Right lobe of liver (tissue), 6 donors: ENCODE measurements around the gene CLMP. TPM values are rescaled to one million over a fixed set of nuclear protein-coding genes. Genes with fewer than 3 reads are reported as not detected.

ENCODE experiments used
- ATAC-seq, 4 donors: fragments of 200-7000 bp; cut with Tn5 transposase; one replicate each; pipeline ENCODE4 v1.9.1; 2020; ENCODE audit warnings: mild to moderate bottlenecking in 4 of 4, moderate library complexity in 4 of 4
- DNase-seq, 3 donors: peaks; one replicate each; pipeline ENCODE4 v3.0.0-alpha.2; 2020
- H3K27ac ChIP-seq, 3 donors: fragments of 200-600 bp; one replicate each; pipeline ENCODE4 v1.8.0; 2022
- H3K27me3 ChIP-seq, 2 donors: fragments of 200-600 bp; one replicate each; pipeline ENCODE4 v1.8.0; 2022
- H3K36me3 ChIP-seq, 4 donors: fragments of 200-600 bp; sonication (generic) in 1 of 4; one replicate each; pipeline versions ENCODE4 v1.5.1 to v1.8.0; 2017 to 2022; ENCODE audit warnings: control low read depth in 1 of 4
- H3K4me1 ChIP-seq, 4 donors: fragments of 200-600 bp; sonication (generic) in 1 of 4; one replicate each; pipeline versions ENCODE4 v1.5.1 to v1.8.0; 2017 to 2022; ENCODE audit warnings: control low read depth in 1 of 4
- H3K4me3 ChIP-seq, 3 donors: fragments of 200-600 bp; one replicate each; pipeline ENCODE4 v1.8.0; 2022
- H3K9me3 ChIP-seq, 4 donors: fragments of 200-600 bp; sonication (generic) in 1 of 4; one replicate each; pipeline versions ENCODE4 v1.5.1 to v1.8.0; 2017 to 2022; ENCODE audit warnings: control low read depth in 1 of 4
- POLR2A ChIP-seq: fragments of 450-650 bp; IDR thresholded peaks from one replicate; pipeline ENCODE4 v1.6.1; 2017; ENCODE audit warnings: antibody characterized with exemption, mild to moderate bottlenecking
- WGBS: methylation state at CpG from one replicate; pipeline ENCODE4 v1.1.6; 2018; ENCODE audit warnings: low coverage, low lambda C conversion rate; ENCODE audit not compliant: insufficient coverage; ENCODE audit errors: missing lambda C conversion rate; 5-methylcytosine and 5-hydroxymethylcytosine counted together
- intact Hi-C, 2 donors: fragments of 100-400 bp; cut with DNase I; formaldehyde crosslinking; loops; one replicate each; pipeline versions ENCODE4 v1.11.2 to v1.14.1; 2022
- total RNA-seq, 6 experiments: library from RNA; depleted of rRNA in 2 of 6; stranded (reverse); fragments of >200 nt in 2 of 6; fragmentation: NEBNext Ultra II Directional in 3 of 6; extraction: Animal tissue kit (Norgen Biotek cat#: 25700) in 3 of 6; gene quantifications; one replicate each; pipeline versions ENCODE4 v1.1.0 to v1.2.4, GENCODE V29; 2016 to 2023
- TF ChIP-seq, protein P1 (sequence below), 4 donors: fragments of 200-600 bp in 3 of 4; fragments of 450-650 bp in 1 of 4; IDR thresholded peaks; one replicate each; pipeline versions ENCODE4 v1.5.1 to v1.8.0; 2016 to 2022; ENCODE audit warnings: antibody characterized with exemption in 4 of 4, mild to moderate bottlenecking in 2 of 4
- donor health status: DM: no; HTN: yes; CAD: no.
- donor health status: DM: no; HTN: no; CAD: no.
- donor health status: DM: no; HTN: no; CAD: no.
- donor health status: DM: no; HTN: yes; CAD: no.
- donor health status: DM: no; HTN: yes; CAD: no.

CLMP gene
- total RNA-seq, 6 experiments from 2014 or later: 0.17 to 1.2 (median 0.51) TPM

DNA sequence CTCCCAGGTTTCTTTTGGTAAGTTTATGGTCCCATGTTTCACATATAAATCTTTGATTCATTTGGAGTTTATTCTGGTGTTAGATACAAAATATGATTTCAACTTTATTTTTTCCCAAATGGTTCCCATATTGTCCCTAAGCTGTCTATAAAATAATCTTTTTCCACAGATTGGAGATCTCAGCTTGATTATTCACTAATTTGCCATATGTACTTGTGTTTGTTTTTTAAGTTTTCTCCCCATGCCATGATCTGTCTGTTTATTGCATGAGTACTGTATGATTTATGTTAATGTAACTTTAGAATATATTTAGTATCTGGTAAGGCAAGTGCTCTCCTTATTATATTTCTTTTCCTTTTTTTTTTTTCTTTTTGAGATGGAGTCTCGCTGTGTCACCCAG, 19.9 kb upstream of the CLMP start:
- no peaks in the 10 kb centered on the region for H3K9me3 ChIP-seq
- H3K4me1 ChIP-seq: no peaks in the 10 kb centered on the region
- ATAC-seq (no peak), DNase-seq (no peak)
- no peak overlapping the region for H3K4me3 ChIP-seq
- no peaks in the 10 kb centered on the region for H3K36me3 ChIP-seq
- no peaks in the 10 kb centered on the region for H3K27me3 ChIP-seq
- intact Hi-C loops: no loop called here
- no peak for TF ChIP-seq POLR2A
- TF ChIP-seq, protein P1, sequence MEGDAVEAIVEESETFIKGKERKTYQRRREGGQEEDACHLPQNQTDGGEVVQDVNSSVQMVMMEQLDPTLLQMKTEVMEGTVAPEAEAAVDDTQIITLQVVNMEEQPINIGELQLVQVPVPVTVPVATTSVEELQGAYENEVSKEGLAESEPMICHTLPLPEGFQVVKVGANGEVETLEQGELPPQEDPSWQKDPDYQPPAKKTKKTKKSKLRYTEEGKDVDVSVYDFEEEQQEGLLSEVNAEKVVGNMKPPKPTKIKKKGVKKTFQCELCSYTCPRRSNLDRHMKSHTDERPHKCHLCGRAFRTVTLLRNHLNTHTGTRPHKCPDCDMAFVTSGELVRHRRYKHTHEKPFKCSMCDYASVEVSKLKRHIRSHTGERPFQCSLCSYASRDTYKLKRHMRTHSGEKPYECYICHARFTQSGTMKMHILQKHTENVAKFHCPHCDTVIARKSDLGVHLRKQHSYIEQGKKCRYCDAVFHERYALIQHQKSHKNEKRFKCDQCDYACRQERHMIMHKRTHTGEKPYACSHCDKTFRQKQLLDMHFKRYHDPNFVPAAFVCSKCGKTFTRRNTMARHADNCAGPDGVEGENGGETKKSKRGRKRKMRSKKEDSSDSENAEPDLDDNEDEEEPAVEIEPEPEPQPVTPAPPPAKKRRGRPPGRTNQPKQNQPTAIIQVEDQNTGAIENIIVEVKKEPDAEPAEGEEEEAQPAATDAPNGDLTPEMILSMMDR (IDR thresholded peaks at IDR 0.05): no peak
- no CpG with 5 or more reads among the region's 1 CpG for WGBS
- H3K27ac ChIP-seq: no peak overlapping the region

DNA sequence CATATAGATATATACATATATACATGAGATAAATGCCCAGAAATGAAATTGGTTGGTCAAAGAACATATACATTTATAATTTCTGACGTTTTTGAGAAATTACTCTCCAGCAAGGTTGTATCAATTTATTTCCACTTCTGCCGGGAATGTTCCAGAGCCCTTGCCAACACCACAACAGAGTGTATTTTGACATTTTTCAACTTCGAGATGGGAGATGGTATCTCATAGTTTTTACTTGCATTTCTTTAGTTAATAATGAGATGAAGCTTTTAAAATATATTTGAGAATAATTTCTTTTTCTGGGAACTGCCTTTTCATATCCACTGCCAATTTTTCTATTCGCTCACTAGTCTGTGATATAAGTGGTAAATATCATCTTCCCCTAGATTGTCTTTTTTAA, 19.3 kb upstream of the CLMP start:
- H3K4me1 ChIP-seq: no peaks in the 10 kb centered on the region
- H3K36me3 ChIP-seq: no peaks in the 10 kb centered on the region
- no peaks in the 10 kb centered on the region for H3K27me3 ChIP-seq
- no peak for TF ChIP-seq POLR2A
- no peaks in the 10 kb centered on the region for H3K9me3 ChIP-seq
- no peak overlapping the region for H3K27ac ChIP-seq
- intact Hi-C loops: no loop called here
- H3K4me3 ChIP-seq: no peak overlapping the region
- WGBS: 48% methylated on average over 4 of the region's 4 CpGs
- ATAC-seq: no peak
- no peak for DNase-seq

DNA sequence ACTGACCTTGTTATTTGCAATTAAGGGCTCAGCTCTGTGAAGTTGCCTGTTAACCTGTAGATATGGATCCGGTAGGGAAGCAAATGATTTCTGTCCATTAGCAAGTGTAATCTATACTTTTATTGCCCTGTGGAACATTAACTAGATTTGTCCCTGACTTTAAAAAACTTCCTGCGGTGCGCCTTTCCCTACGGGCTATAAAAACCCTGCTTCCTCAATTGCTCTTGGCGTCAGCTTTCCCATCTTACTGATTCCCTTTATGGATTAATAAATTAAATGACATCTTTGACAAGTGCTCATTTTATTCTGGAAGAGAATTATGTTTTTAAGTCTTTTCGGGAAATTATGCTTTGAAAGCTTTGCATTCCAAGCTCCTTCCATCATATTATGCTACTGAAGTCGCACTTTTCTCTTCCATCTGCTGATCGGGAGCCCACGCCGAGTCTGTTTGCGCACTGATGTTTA, 18.3 kb upstream of the CLMP start:
- no peak overlapping the region for H3K27ac ChIP-seq
- TF ChIP-seq POLR2A: no peak
- TF ChIP-seq, protein P1 (IDR thresholded peaks at IDR 0.05): no peak
- no peak for ATAC-seq
- H3K27me3 ChIP-seq: no peaks in the 10 kb centered on the region
- no peak for DNase-seq
- intact Hi-C loops: no loop called here
- no peak overlapping the region for H3K4me3 ChIP-seq
- no peaks in the 10 kb centered on the region for H3K9me3 ChIP-seq
- no peaks in the 10 kb centered on the region for H3K36me3 ChIP-seq
- WGBS: 80% methylated on average over 11 of the region's 11 CpGs
- H3K4me1 ChIP-seq: no peaks in the 10 kb centered on the region

DNA sequence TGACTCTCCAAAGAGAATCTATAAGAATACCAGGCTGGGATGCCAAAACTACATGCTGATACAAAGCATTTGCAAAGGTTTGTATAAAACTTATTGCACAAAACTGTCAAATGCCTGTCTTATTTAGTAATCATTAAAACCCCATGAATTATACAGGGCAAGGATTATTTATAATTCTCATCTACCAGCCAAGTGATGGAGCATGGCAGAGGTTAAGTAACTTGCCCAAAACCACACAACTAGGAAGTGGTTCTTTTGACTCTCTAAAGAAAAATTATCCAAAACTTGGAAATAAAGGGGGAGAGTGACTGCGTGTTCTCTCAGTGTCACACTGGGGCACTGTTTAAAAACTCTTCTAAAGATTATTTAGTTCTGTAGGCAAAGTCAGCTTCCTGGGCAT, 17.4 kb upstream of the CLMP start:
- Histone ChIP-seq H3K4me1 (no peaks in the 10 kb centered on the region), H3K27me3 (no peaks in the 10 kb centered on the region), H3K36me3 (no peaks in the 10 kb centered on the region), H3K4me3 (no peak overlapping the region), H3K27ac (no peak overlapping the region), H3K9me3 (no peaks in the 10 kb centered on the region)
- intact Hi-C loops: no loop called here
- ATAC-seq (no peak), DNase-seq (no peak)
- 69% methylated on average over 1 of the region's 1 CpG for WGBS
- TF ChIP-seq POLR2A: no peak
- TF ChIP-seq, protein P1 (IDR thresholded peaks at IDR 0.05): no peak

DNA sequence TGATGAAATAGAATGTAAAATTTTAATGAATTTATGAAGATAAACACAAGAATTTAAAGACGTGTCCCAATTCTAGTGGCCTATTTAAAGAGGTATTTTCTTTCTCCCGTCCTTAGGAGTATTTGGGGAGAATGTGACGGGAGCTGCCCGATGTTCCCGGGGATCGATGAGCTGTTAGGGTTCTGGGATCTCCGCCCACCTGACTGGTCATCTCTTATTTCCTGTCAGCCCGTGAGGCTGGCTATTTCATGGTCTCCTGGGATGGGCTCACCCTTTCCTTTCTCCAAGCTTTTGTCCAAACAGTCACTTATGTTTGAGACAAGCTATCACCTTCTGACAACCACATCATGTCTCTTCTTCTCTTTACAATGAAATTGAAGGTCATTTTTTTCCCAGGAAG, 16.9 kb upstream of the CLMP start:
- no peak for DNase-seq
- H3K4me1 ChIP-seq: no peaks in the 10 kb centered on the region
- no peak overlapping the region for H3K4me3 ChIP-seq
- no peaks in the 10 kb centered on the region for H3K9me3 ChIP-seq
- WGBS: 56% methylated on average over 8 of the region's 8 CpGs
- ATAC-seq: no peak
- TF ChIP-seq, protein P1 (IDR thresholded peaks at IDR 0.05): no peak
- TF ChIP-seq POLR2A: no peak
- H3K36me3 ChIP-seq: no peaks in the 10 kb centered on the region
- H3K27me3 ChIP-seq: no peaks in the 10 kb centered on the region
- H3K27ac ChIP-seq: no peak overlapping the region
- intact Hi-C loops: no loop called here
